ENCODE measurements around the gene OCEL1.

OCEL1 gene

DNA sequence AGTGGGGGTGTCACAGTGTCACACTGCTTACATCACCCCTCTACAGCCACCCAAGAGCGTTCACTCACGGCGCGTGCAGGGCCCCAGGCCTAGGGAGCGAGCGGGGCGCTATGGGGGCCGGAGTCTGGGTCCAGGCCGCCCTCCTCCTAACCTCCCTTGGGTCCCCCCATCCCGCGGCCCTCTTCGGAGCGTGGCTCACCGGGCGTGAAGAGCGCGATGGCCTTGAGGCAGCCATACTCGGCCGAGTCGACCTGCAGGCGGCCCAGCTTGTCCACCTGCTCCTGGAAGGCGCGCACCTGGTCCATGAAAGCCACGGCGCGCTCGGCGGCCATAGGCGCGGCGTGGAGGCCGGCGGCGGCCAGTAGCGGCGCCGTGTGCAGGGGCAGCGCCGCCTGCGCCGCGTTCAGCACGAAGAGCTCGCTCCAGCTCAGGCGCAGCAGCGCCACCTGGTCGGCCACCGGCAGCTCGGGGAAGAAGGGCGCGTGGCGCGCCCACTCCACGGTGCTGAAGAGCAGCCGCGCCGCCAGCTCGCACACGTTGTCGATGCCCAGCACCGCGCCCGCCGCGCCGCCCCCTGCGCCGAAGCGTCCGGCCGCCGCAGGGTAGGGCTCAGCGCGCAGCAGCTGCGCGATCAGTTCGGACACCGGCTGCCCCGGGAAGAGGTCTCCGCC lies 9.4 kb downstream of the OCEL1 start:
- peaks cover 7% of the 10 kb centered on the region for H3K4me1 Mint-ChIP-seq

GRCh38 chr19:17235971-17236777 lies 10.1 kb downstream of the OCEL1 start:
- H3K36me3 Mint-ChIP-seq (ENCODE audit: low read depth): peaks cover 23% of the 10 kb centered on the region
- H3K27me3 Mint-ChIP-seq (ENCODE audit: low read depth): no peaks in the 10 kb centered on the region
- H3K9me3 Mint-ChIP-seq: no peaks in the 10 kb centered on the region
- TF ChIP-seq, protein P1, sequence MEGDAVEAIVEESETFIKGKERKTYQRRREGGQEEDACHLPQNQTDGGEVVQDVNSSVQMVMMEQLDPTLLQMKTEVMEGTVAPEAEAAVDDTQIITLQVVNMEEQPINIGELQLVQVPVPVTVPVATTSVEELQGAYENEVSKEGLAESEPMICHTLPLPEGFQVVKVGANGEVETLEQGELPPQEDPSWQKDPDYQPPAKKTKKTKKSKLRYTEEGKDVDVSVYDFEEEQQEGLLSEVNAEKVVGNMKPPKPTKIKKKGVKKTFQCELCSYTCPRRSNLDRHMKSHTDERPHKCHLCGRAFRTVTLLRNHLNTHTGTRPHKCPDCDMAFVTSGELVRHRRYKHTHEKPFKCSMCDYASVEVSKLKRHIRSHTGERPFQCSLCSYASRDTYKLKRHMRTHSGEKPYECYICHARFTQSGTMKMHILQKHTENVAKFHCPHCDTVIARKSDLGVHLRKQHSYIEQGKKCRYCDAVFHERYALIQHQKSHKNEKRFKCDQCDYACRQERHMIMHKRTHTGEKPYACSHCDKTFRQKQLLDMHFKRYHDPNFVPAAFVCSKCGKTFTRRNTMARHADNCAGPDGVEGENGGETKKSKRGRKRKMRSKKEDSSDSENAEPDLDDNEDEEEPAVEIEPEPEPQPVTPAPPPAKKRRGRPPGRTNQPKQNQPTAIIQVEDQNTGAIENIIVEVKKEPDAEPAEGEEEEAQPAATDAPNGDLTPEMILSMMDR (IDR thresholded peaks at IDR 0.05; ENCODE audit: unreplicated experiment in 3 of 3): no peak
- H3K4me1 Mint-ChIP-seq: peaks cover 14% of the 10 kb centered on the region
- H3K27ac Mint-ChIP-seq: no peak overlapping the region
- H3K4me3 Mint-ChIP-seq: peak overlapping the region in 2 of 3 experiments; percentile 30 to 76

More for the DNA sequence above, 9.4 kb downstream of the OCEL1 start:
- H3K27me3 Mint-ChIP-seq (ENCODE audit: low read depth): no peaks in the 10 kb centered on the region
- TF ChIP-seq, protein P1 (IDR thresholded peaks at IDR 0.05; ENCODE audit: unreplicated experiment in 3 of 3): peak; percentile 32 to 54 (median 46)
- H3K9me3 Mint-ChIP-seq: no peaks in the 10 kb centered on the region
- H3K36me3 Mint-ChIP-seq (ENCODE audit: low read depth): peaks cover 31% of the 10 kb centered on the region
- no peak overlapping the region for H3K27ac Mint-ChIP-seq
- peak overlapping the region in 2 of 3 experiments; percentile 56 to 76 for H3K4me3 Mint-ChIP-seq

DNA sequence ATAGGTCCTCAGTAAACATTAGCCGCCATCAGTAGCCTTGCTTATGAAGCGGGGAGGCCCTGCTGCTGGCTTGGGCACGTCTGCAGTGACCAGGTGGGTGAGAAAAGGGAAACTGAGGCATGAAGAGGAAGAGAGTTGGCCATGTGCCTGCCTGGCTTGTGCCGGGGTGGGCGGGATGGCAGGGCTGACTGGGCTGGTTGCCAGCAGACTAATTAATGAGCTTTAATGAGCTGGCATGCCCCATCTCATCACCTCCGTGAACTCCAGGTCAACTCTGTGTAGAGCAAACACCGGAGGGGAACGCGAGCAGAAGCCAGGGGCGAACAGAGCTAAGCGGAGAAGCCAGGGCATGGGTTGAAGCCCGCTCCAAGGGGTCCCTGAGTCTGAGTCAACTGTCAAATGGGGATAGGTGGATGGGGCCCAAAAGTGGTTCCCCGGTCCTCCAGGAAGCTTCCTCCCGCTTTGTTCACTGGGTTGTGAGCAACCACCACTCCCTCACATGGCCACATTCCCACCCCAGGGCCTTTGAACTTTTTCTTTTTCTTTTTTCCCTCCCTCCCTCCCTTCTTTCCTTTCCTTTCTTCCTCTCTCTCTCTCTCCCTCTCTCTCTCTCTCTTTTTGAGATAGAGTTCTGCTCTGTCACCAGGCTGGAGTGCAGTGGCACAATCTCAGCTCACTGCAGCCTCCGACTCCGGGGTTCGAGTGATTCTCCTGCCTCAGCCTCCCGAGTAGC lies 11.0 kb downstream of the OCEL1 start:
- Mint-ChIP-seq H3K27ac (no peak overlapping the region), H3K9me3 (no peaks in the 10 kb centered on the region), H3K4me1 (peaks cover 15% of the 10 kb centered on the region), H3K27me3 (ENCODE audit: low read depth) (no peaks in the 10 kb centered on the region), H3K4me3 (peak overlapping the region; percentile 27 to 68 (median 50)), H3K36me3 (ENCODE audit: low read depth) (peaks cover 21% of the 10 kb centered on the region)
- TF ChIP-seq, protein P1 (IDR thresholded peaks at IDR 0.05; ENCODE audit: unreplicated experiment in 3 of 3): no peak

DNA sequence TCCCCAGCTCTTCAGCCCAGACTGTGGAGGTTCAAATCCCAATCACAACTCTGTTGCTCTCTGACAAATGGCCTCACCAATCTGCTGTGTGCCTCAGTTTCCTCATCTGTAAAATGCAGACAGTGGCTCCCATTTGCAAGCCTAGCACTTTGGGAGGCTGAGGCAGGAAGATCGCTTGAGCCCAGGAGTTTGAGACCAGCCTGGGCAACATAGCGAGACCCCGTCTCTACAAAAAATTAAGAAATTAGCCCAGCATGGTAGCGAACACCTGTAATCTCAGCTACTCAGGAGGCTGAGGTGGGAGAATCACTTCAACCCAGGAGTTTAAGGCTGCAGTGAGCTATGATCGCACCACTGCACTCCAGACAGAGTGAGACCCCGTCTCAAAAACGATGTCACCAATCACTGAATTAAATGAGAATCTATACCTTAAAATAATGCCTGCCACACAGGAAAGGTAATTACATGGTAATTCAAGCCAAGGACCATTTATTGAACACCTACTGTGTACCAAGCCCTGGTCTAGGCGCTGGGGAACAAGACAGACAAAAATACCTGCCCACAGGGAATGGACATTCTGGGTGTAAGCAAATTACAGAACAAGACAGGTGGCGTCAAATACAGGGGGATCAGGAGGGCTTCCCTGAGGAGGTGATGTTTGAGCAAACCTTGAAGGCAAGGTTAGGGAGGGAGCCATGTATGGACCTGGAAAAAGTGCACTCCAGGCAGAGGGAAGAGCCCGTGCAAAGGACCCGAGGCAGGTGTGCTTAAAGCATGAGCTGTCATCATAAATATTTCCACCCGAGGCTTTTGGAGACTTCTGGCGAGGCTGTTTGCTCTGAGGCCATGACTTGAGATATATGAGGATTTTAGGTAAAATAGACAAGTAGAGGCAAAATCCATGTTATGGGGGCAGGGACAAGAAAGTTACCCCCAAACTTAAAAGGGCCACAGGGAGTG lies 12.0 kb downstream of the OCEL1 start:
- no peak overlapping the region for H3K27ac Mint-ChIP-seq
- H3K27me3 Mint-ChIP-seq (ENCODE audit: low read depth): no peaks in the 10 kb centered on the region
- no peaks in the 10 kb centered on the region for H3K9me3 Mint-ChIP-seq
- H3K4me1 Mint-ChIP-seq: peaks cover 18% of the 10 kb centered on the region
- peak overlapping the region; percentile 37 to 68 (median 43) for H3K4me3 Mint-ChIP-seq
- H3K36me3 Mint-ChIP-seq (ENCODE audit: low read depth): peaks cover 16% of the 10 kb centered on the region
- TF ChIP-seq, protein P1 (IDR thresholded peaks at IDR 0.05; ENCODE audit: unreplicated experiment in 3 of 3): no peak

GRCh38 chr19:17240062-17240752 lies 14.2 kb downstream of the OCEL1 start:
- Mint-ChIP-seq H3K27me3 (ENCODE audit: low read depth) (no peaks in the 10 kb centered on the region), H3K4me1 (peaks cover 24% of the 10 kb centered on the region), H3K4me3 (peak overlapping the region; percentile 41 to 67 (median 46)), H3K36me3 (ENCODE audit: low read depth) (peaks cover 11% of the 10 kb centered on the region), H3K9me3 (no peaks in the 10 kb centered on the region), H3K27ac (peak overlapping the region; percentile 48 to 89 (median 65))
- TF ChIP-seq, protein P1 (IDR thresholded peaks at IDR 0.05; ENCODE audit: unreplicated experiment in 3 of 3): no peak
